CD4-positive, alpha-beta T cell treated with Interleukin-6 for 4 hours (primary cell): ENCODE measurements around the gene SNAI3.

ENCODE experiments used
- DNase-seq: peaks from one replicate; pipeline ENCODE4 v3.0.0-alpha.2; 2020; ENCODE audit warnings: mixed read lengths

The SNAI3 gene

GRCh38 chr16:88721236-88721635 lies 34.9 kb upstream of the SNAI3 start:
- no peak for DNase-seq

GRCh38 chr16:88720396-88720970 lies 34.2 kb upstream of the SNAI3 start:
- no peak for DNase-seq

- no peak for DNase-seq
Observed at GRCh38 chr16:88719933-88720296, 33.6 kb upstream of the SNAI3 start.

GRCh38 chr16:88719267-88719932 lies 33.1 kb upstream of the SNAI3 start:
- no peak for DNase-seq

GRCh38 chr16:88718178-88718577 lies 31.9 kb upstream of the SNAI3 start:
- DNase-seq, result no peak

GRCh38 chr16:88716601-88717001 lies 30.3 kb upstream of the SNAI3 start:
- no peak for DNase-seq

GRCh38 chr16:88716201-88716600 lies 29.9 kb upstream of the SNAI3 start:
- DNase-seq, result no peak

- no peak for DNase-seq
Observed at GRCh38 chr16:88715312-88716190, 29.2 kb upstream of the SNAI3 start.

GRCh38 chr16:88714420-88715302 lies 28.4 kb upstream of the SNAI3 start:
- no peak for DNase-seq

GRCh38 chr16:88713568-88714419 lies 27.5 kb upstream of the SNAI3 start:
- no peak for DNase-seq

GRCh38 chr16:88713054-88713453 lies 26.7 kb upstream of the SNAI3 start:
- no peak for DNase-seq

- no peak for DNase-seq
Observed at GRCh38 chr16:88712362-88712979, 26.2 kb upstream of the SNAI3 start.

- DNase-seq, result no peak
Observed at GRCh38 chr16:88711750-88712340, 25.5 kb upstream of the SNAI3 start.

GRCh38 chr16:88710556-88710955 lies 24.2 kb upstream of the SNAI3 start:
- no peak for DNase-seq

GRCh38 chr16:88706965-88707826 lies 20.9 kb upstream of the SNAI3 start:
- no peak for DNase-seq

- peak; percentile 92 for DNase-seq
Observed at GRCh38 chr16:88706229-88706964, 20.1 kb upstream of the SNAI3 start, which contains the start of the genes CTU2 and RNF166. TSS of gene CTU2 (plus strand) at chr16:88706503. CDS start at chr16:88706531, 28 bp downstream. TSS of gene RNF166 (minus strand) at chr16:88706408. CDS start at chr16:88706325, 83 bp downstream.

GRCh38 chr16:88705801-88706228 lies 19.5 kb upstream of the SNAI3 start:
- DNase-seq, result peak; percentile 32

- DNase-seq, result peak; percentile 59
Observed at GRCh38 chr16:88705076-88705684, 18.9 kb upstream of the SNAI3 start.
